Smooth muscle cell (in vitro differentiated cells): ENCODE data around the gene RFX2. TPM values are rescaled to one million over a fixed set of nuclear protein-coding genes. Genes with fewer than 3 reads are reported as not detected.

Experiments used
- DNase-seq: peaks from one replicate; lab custom pipeline; 2025; ENCODE audit not compliant: unreplicated experiment; lab: John Stamatoyannopoulos, UW
- H2AFZ ChIP-seq: fragments of 200-600 bp; sonication (generic); 2 replicates; pipeline ENCODE4 v1.6.0; 2016; ENCODE audit warnings: antibody characterized with exemption, low read depth, mild to moderate bottlenecking
- H3F3A ChIP-seq: fragments of 200-600 bp; sonication (generic); 2 replicates; pipeline ENCODE4 v1.6.0; 2017; ENCODE audit warnings: antibody characterized with exemption, low read depth
- H3K27ac ChIP-seq: fragments of 200-600 bp; sonication (generic); 2 replicates; pipeline ENCODE4 v1.5.1; 2016; ENCODE audit warnings: low read depth, mild to moderate bottlenecking
- H3K27me3 ChIP-seq: fragments of 200-600 bp; sonication (generic); 2 replicates; pipeline ENCODE4 v1.6.1; 2016; ENCODE audit warnings: low read depth, mild to moderate bottlenecking
- H3K36me3 ChIP-seq: fragments of 200-600 bp; sonication (generic); 2 replicates; pipeline ENCODE4 v1.5.1; 2016; ENCODE audit warnings: low read depth
- H3K4me1 ChIP-seq: fragments of 200-600 bp; sonication (generic); 2 replicates; pipeline ENCODE4 v1.5.1; 2016; ENCODE audit warnings: low read depth
- H3K4me2 ChIP-seq: fragments of 200-600 bp; sonication (generic); 2 replicates; pipeline ENCODE4 v1.6.0; 2016; ENCODE audit warnings: mild to moderate bottlenecking
- H3K4me3 ChIP-seq: fragments of 200-600 bp; sonication (generic); 2 replicates; pipeline ENCODE4 v1.5.1; 2016; ENCODE audit warnings: mild to moderate bottlenecking
- H3K79me2 ChIP-seq: fragments of 200-600 bp; sonication (generic); 2 replicates; pipeline ENCODE4 v1.6.0; 2016; ENCODE audit warnings: low read depth, mild to moderate bottlenecking
- H3K9ac ChIP-seq: fragments of 200-600 bp; sonication (generic); 2 replicates; pipeline ENCODE4 v1.6.0; 2016; ENCODE audit warnings: low read depth
- H3K9me3 ChIP-seq: fragments of 200-600 bp; sonication (generic); replicated peaks from 2 replicates; pipeline ENCODE4 v1.5.1; 2016; ENCODE audit warnings: low read depth
- H4K20me1 ChIP-seq: fragments of 200-600 bp; sonication (generic); 2 replicates; pipeline ENCODE4 v1.6.0; 2016; ENCODE audit warnings: low read depth
- WGBS: methylation state at CpG from one replicate; pipeline ENCODE4 v1.1.7; 2016; ENCODE audit warnings: low lambda C conversion rate; 5-methylcytosine and 5-hydroxymethylcytosine counted together
- polyA plus RNA-seq: library from polyadenylated mRNA; unstranded; fragments of >200 nt; fragmentation: Nextera tagmentation; extraction: Ambion mirVana; gene quantifications from 2 replicates; pipeline ENCODE4 v1.2.1, GENCODE V29; 2016
- total RNA-seq: library from RNA; depleted of rRNA; stranded (reverse); fragments of >200 nt; gene quantifications from 2 replicates; pipeline ENCODE4 v1.2.3, GENCODE V29; 2014
- TF ChIP-seq, protein P1 (sequence below): fragments of 200-600 bp; sonication (generic); IDR thresholded peaks from 2 replicates; pipeline ENCODE4 v1.5.1; 2017; ENCODE audit warnings: borderline replicate concordance, mild to moderate bottlenecking, antibody characterized with exemption; ENCODE audit not compliant: insufficient read depth, poor library complexity, severe bottlenecking

The RFX2 gene
- total and polyA plus RNA-seq, 2 experiments from 2014 or later: 4.7 to 7.5 TPM

DNA sequence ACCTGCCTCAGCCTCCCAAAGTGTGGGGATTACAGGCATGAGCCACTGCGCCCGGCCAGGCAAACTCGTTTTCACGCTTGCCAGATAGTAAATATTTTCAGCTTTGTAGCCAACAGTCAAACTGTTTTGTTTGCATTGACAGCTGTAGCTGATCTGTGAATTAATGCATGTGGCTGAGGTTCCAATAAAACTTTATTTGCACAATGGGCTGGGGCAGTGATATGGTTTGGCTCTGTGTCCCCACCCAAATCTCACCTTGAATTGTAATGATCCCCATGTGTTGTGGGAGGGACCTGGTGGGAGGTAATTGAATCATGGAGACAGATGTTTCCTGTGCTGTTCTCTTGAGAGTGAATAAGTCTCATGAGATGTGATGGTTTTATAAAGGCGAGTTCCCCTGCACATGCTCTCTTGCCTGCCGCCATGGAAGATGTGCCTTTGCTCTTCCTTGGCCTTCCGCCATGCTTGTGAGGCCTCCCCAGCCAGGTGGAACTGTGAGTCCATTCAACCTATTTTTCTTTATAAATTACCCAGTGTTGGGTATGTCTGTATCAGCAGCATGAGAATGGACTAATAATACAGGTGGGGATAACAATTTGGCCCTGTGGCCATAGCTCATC is 110.0 kb downstream of the RFX2 start:
- no peak overlapping the region for H3K4me2 ChIP-seq
- H2AFZ ChIP-seq: no peak overlapping the region
- H3K4me1 ChIP-seq: no peaks in the 10 kb centered on the region
- no peak for DNase-seq
- no peaks in the 10 kb centered on the region for H3K36me3 ChIP-seq
- no peak overlapping the region for H3K27ac ChIP-seq
- WGBS: 88% methylated on average over 7 of the region's 7 CpGs
- no peaks in the 10 kb centered on the region for H3K27me3 ChIP-seq
- no peak overlapping the region for H3K9ac ChIP-seq
- H3K4me3 ChIP-seq: no peak overlapping the region
- no peaks in the 10 kb centered on the region for H3F3A ChIP-seq
- TF ChIP-seq, protein P1, sequence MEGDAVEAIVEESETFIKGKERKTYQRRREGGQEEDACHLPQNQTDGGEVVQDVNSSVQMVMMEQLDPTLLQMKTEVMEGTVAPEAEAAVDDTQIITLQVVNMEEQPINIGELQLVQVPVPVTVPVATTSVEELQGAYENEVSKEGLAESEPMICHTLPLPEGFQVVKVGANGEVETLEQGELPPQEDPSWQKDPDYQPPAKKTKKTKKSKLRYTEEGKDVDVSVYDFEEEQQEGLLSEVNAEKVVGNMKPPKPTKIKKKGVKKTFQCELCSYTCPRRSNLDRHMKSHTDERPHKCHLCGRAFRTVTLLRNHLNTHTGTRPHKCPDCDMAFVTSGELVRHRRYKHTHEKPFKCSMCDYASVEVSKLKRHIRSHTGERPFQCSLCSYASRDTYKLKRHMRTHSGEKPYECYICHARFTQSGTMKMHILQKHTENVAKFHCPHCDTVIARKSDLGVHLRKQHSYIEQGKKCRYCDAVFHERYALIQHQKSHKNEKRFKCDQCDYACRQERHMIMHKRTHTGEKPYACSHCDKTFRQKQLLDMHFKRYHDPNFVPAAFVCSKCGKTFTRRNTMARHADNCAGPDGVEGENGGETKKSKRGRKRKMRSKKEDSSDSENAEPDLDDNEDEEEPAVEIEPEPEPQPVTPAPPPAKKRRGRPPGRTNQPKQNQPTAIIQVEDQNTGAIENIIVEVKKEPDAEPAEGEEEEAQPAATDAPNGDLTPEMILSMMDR: no peak
- H3K79me2 ChIP-seq: no peaks in the 10 kb centered on the region
- H4K20me1 ChIP-seq: no peaks in the 10 kb centered on the region
- no peaks in the 10 kb centered on the region for H3K9me3 ChIP-seq

DNA sequence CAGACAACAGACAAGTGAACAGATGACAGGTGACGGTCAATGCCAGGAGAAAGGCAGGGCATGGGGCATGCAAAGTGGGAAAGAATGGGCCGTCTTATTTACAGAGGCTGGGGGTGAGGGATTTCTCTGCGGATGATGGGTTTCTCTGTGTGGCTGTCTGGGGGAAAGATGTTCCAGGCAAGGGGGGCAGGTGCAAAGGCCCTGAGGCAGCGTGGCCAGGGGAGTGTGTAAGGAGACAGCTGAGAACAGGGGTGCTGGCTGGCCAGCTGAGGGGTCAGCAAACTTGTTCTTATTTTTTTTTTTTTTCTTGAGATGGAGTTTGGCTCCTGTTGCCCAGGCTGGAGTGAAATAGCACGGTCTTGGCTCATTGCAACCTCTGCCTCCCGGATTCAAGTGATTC is 110.6 kb downstream of the RFX2 start:
- no peak overlapping the region for H3K27ac ChIP-seq
- 95% methylated on average over 6 of the region's 6 CpGs for WGBS
- no peaks in the 10 kb centered on the region for H3K9me3 ChIP-seq
- H3K4me3 ChIP-seq: no peak overlapping the region
- H3K4me1 ChIP-seq: no peaks in the 10 kb centered on the region
- no peaks in the 10 kb centered on the region for H3K79me2 ChIP-seq
- H3K27me3 ChIP-seq: no peaks in the 10 kb centered on the region
- H3K36me3 ChIP-seq: no peaks in the 10 kb centered on the region
- no peak overlapping the region for H3K9ac ChIP-seq
- H3F3A ChIP-seq: no peaks in the 10 kb centered on the region
- H4K20me1 ChIP-seq: no peaks in the 10 kb centered on the region
- no peak for DNase-seq
- H3K4me2 ChIP-seq: no peak overlapping the region
- TF ChIP-seq, protein P1: no peak
- no peak overlapping the region for H2AFZ ChIP-seq

DNA sequence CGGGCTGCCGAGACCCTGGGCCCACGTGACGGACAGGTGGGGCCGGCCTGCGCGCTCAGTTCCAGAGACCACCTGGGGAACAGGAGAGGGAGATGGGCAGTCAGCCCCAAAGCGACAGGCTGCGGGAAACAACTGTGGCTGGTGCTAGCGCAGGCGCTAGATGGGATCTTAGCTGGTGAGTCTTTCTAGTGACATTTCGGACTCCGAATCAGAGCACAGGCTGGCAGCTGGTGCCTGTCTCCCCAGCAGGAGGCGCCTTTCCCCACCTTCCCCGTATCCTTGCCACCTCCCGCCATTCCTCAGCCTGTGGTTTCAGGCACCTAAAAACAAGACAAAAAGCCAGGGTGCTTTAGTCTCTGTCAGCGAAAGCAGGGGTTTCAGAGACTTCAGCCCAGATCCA is 112.9 kb downstream of the RFX2 start:
- H3F3A ChIP-seq: no peaks in the 10 kb centered on the region
- TF ChIP-seq, protein P1: no peak
- H3K9me3 ChIP-seq: no peaks in the 10 kb centered on the region
- no peaks in the 10 kb centered on the region for H3K4me1 ChIP-seq
- H3K9ac ChIP-seq: no peak overlapping the region
- H3K4me3 ChIP-seq: no peak overlapping the region
- H2AFZ ChIP-seq: no peak overlapping the region
- no peak for DNase-seq
- no peak overlapping the region for H3K27ac ChIP-seq
- WGBS: 76% methylated on average over 17 of the region's 17 CpGs
- H3K27me3 ChIP-seq: no peaks in the 10 kb centered on the region
- H3K79me2 ChIP-seq: no peaks in the 10 kb centered on the region
- H4K20me1 ChIP-seq: no peaks in the 10 kb centered on the region
- no peaks in the 10 kb centered on the region for H3K36me3 ChIP-seq
- H3K4me2 ChIP-seq: no peak overlapping the region

DNA sequence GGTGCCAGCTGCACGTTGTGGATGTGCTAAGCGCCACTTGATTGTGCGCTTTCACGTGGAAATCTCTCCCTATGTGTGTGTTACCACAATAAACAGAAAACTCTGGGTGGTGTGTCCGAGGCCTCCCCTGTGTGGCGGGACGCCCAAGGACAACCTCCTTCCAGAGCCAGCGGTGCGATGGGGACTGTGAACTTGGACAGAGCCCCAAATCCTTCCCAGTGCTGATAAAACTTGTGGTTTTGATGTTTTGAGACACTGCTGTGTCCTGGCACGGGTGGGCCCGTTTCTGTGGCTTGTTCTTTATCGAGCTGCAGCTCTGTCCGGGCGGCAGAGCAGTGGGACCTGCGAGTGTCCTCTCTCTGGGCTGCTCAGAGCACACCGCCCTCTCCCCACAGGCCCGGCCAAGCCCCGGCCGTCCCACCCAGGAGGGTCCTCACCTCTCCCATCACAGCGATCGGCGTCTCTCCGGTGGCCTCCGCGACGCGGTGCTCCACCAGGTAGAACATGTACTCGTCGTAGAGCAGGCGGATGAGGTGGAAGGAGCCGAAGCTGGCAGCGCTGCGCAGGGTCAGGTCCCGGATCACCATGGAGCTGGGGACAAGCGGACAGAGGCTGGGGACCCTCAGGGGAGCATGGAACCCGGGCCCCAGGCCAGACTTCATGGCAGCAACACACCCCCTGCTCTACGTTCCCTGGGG is 113.5 kb downstream of the RFX2 start:
- H3K4me2 ChIP-seq: no peak overlapping the region
- no peak overlapping the region for H3K4me3 ChIP-seq
- H3K9ac ChIP-seq: no peak overlapping the region
- H3K36me3 ChIP-seq: no peaks in the 10 kb centered on the region
- DNase-seq: no peak
- WGBS: 95% methylated on average over 35 of the region's 37 CpGs
- H3K4me1 ChIP-seq: no peaks in the 10 kb centered on the region
- no peaks in the 10 kb centered on the region for H3K27me3 ChIP-seq
- no peak overlapping the region for H3K27ac ChIP-seq
- H2AFZ ChIP-seq: no peak overlapping the region
- H3K79me2 ChIP-seq: no peaks in the 10 kb centered on the region
- no peaks in the 10 kb centered on the region for H3K9me3 ChIP-seq
- H4K20me1 ChIP-seq: no peaks in the 10 kb centered on the region
- no peaks in the 10 kb centered on the region for H3F3A ChIP-seq
- TF ChIP-seq, protein P1: no peak
